ENCODE data around the gene DLGAP1.

DNA sequence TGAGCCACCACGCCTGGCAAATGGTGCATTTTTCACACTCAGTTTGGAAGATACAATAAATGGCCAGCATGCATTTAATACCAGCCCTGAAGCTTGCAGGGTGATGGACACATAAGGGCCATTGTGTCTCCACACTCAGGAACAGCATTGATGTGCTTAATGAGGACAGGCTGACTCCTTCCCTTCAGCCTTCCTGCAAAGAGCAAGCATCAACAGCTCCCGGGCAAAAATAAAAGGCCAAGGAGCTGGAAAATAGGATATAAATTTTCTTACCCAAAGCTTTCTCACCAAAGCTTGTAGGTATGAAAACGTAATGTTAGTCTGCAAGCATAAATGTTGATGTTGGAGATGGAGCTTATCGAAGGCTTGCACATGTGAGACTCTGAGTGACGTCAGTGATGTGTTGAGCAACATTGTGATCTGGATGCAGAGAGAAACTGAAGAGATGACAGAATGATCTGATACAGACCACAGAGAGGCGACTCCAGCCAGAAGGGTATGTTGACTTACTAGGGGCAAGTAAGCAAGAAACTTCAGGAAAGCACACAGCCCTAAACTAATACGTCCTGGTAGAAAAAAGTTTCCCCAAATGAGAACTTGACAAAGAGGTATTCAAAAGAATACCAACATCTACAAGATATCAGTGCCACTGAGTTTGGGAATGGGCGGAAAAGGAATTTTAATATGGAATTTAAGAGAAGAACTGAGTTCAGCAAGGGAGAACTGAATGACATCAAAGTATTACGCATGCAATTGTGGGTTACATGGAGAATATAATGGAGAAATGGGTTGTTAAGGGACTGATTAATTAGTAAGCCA, 748.6 kb downstream of the DLGAP1 start:
- TF ChIP-seq, protein P1, sequence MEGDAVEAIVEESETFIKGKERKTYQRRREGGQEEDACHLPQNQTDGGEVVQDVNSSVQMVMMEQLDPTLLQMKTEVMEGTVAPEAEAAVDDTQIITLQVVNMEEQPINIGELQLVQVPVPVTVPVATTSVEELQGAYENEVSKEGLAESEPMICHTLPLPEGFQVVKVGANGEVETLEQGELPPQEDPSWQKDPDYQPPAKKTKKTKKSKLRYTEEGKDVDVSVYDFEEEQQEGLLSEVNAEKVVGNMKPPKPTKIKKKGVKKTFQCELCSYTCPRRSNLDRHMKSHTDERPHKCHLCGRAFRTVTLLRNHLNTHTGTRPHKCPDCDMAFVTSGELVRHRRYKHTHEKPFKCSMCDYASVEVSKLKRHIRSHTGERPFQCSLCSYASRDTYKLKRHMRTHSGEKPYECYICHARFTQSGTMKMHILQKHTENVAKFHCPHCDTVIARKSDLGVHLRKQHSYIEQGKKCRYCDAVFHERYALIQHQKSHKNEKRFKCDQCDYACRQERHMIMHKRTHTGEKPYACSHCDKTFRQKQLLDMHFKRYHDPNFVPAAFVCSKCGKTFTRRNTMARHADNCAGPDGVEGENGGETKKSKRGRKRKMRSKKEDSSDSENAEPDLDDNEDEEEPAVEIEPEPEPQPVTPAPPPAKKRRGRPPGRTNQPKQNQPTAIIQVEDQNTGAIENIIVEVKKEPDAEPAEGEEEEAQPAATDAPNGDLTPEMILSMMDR (IDR thresholded peaks at IDR 0.05 in 4 of 5, conservative IDR thresholded peaks at IDR 0.05 in 1 of 5), result no peak
- TF ChIP-seq POLR2A (IDR thresholded peaks at IDR 0.05), result no peak
